Measurements from ENCODE around the gene PNPO.

DNA sequence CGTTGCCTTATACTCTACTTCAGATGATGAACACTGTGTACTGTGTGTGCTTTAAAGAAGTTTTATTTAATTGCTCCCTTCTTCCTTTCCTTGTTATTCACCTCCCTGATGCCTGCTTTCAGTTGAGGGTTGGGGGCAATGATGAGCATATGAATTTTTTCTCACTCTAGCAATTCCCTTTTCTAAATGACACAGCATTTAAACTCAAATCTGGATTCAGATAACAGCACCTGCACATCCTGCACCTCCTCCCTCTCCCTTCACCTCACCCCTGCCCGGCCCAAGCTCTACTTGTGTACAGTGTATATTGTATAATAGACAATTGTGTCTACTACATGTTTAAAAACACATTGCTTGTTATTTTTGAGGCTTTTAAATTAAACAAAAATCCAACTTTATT, 13.0 kb upstream of the PNPO start:
- TF ChIP-seq TAF1 (conservative IDR thresholded peaks at IDR 0.05) (no peak), GABPA (IDR thresholded peaks at IDR 0.05 in 1 of 2, conservative IDR thresholded peaks at IDR 0.05 in 1 of 2) (no peak), RXRA (IDR thresholded peaks at IDR 0.05) (no peak), FOXA1 (IDR thresholded peaks at IDR 0.05) (no peak)
- TF ChIP-seq, protein P1, sequence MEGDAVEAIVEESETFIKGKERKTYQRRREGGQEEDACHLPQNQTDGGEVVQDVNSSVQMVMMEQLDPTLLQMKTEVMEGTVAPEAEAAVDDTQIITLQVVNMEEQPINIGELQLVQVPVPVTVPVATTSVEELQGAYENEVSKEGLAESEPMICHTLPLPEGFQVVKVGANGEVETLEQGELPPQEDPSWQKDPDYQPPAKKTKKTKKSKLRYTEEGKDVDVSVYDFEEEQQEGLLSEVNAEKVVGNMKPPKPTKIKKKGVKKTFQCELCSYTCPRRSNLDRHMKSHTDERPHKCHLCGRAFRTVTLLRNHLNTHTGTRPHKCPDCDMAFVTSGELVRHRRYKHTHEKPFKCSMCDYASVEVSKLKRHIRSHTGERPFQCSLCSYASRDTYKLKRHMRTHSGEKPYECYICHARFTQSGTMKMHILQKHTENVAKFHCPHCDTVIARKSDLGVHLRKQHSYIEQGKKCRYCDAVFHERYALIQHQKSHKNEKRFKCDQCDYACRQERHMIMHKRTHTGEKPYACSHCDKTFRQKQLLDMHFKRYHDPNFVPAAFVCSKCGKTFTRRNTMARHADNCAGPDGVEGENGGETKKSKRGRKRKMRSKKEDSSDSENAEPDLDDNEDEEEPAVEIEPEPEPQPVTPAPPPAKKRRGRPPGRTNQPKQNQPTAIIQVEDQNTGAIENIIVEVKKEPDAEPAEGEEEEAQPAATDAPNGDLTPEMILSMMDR (IDR thresholded peaks at IDR 0.05; ENCODE audit: low read depth, low read length, missing input control), result no peak
- TF ChIP-seq, protein P2, sequence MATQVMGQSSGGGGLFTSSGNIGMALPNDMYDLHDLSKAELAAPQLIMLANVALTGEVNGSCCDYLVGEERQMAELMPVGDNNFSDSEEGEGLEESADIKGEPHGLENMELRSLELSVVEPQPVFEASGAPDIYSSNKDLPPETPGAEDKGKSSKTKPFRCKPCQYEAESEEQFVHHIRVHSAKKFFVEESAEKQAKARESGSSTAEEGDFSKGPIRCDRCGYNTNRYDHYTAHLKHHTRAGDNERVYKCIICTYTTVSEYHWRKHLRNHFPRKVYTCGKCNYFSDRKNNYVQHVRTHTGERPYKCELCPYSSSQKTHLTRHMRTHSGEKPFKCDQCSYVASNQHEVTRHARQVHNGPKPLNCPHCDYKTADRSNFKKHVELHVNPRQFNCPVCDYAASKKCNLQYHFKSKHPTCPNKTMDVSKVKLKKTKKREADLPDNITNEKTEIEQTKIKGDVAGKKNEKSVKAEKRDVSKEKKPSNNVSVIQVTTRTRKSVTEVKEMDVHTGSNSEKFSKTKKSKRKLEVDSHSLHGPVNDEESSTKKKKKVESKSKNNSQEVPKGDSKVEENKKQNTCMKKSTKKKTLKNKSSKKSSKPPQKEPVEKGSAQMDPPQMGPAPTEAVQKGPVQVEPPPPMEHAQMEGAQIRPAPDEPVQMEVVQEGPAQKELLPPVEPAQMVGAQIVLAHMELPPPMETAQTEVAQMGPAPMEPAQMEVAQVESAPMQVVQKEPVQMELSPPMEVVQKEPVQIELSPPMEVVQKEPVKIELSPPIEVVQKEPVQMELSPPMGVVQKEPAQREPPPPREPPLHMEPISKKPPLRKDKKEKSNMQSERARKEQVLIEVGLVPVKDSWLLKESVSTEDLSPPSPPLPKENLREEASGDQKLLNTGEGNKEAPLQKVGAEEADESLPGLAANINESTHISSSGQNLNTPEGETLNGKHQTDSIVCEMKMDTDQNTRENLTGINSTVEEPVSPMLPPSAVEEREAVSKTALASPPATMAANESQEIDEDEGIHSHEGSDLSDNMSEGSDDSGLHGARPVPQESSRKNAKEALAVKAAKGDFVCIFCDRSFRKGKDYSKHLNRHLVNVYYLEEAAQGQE (IDR thresholded peaks at IDR 0.05), result no peak
